ENCODE measurements around the gene PDE6C.

PDE6C gene

GRCh38 chr10:93652857-93653256 lies 40.5 kb downstream of the PDE6C start:
- H3K4me3 ChIP-seq (ENCODE audit: control insufficient read depth, low read depth, low read length), result no peak overlapping the region
- peak; percentile 33 for DNase-seq (ENCODE audit: low read depth)
- no peak for TF ChIP-seq CTCF (conservative IDR thresholded peaks at IDR 0.05; ENCODE audit: control insufficient read depth, insufficient read depth, low read depth, low read length)

GRCh38 chr10:93654201-93654600 lies 41.9 kb downstream of the PDE6C start:
- no peak overlapping the region for H3K4me3 ChIP-seq (ENCODE audit: control insufficient read depth, low read depth, low read length)
- TF ChIP-seq CTCF (conservative IDR thresholded peaks at IDR 0.05; ENCODE audit: control insufficient read depth, insufficient read depth, low read depth, low read length), result no peak
- DNase-seq (ENCODE audit: low read depth), result no peak

GRCh38 chr10:93656155-93656554 lies 43.8 kb downstream of the PDE6C start:
- DNase-seq (ENCODE audit: low read depth), result peak; percentile 3
- H3K4me3 ChIP-seq (ENCODE audit: control insufficient read depth, low read depth, low read length), result no peak overlapping the region
- TF ChIP-seq CTCF (conservative IDR thresholded peaks at IDR 0.05; ENCODE audit: control insufficient read depth, insufficient read depth, low read depth, low read length), result no peak

- no peak for DNase-seq (ENCODE audit: low read depth)
- TF ChIP-seq CTCF (conservative IDR thresholded peaks at IDR 0.05; ENCODE audit: control insufficient read depth, insufficient read depth, low read depth, low read length), result no peak
- no peak overlapping the region for H3K4me3 ChIP-seq (ENCODE audit: control insufficient read depth, low read depth, low read length)
These were observed 45.4 kb downstream of the PDE6C start for GRCh38 chr10:93657757-93658156.

GRCh38 chr10:93666030-93666429 lies 53.7 kb downstream of the PDE6C start:
- no peak for TF ChIP-seq CTCF (conservative IDR thresholded peaks at IDR 0.05; ENCODE audit: control insufficient read depth, insufficient read depth, low read depth, low read length)
- DNase-seq (ENCODE audit: low read depth), result no peak

GRCh38 chr10:93667795-93668194 lies 55.5 kb downstream of the PDE6C start:
- DNase-seq (ENCODE audit: low read depth), result no peak
- H3K4me3 ChIP-seq (ENCODE audit: control insufficient read depth, low read depth, low read length), result no peak overlapping the region
- no peak for TF ChIP-seq CTCF (conservative IDR thresholded peaks at IDR 0.05; ENCODE audit: control insufficient read depth, insufficient read depth, low read depth, low read length)

More at GRCh38 chr10:93666030-93666429, 53.7 kb downstream of the PDE6C start:
- H3K4me3 ChIP-seq (ENCODE audit: control insufficient read depth, low read depth, low read length), result no peak overlapping the region

GRCh38 chr10:93670372-93670771 lies 58.0 kb downstream of the PDE6C start:
- TF ChIP-seq CTCF (conservative IDR thresholded peaks at IDR 0.05; ENCODE audit: control insufficient read depth, insufficient read depth, low read depth, low read length), result no peak
- no peak for DNase-seq (ENCODE audit: low read depth)
- no peak overlapping the region for H3K4me3 ChIP-seq (ENCODE audit: control insufficient read depth, low read depth, low read length)
